ENCODE data around the gene PFDN5. TPM values are rescaled to one million over a fixed set of nuclear protein-coding genes. Genes with fewer than 3 reads are reported as not detected.

Gene PFDN5
- total and polyA plus RNA-seq, 4 donors: 118 to 245 (median 206) TPM

DNA sequence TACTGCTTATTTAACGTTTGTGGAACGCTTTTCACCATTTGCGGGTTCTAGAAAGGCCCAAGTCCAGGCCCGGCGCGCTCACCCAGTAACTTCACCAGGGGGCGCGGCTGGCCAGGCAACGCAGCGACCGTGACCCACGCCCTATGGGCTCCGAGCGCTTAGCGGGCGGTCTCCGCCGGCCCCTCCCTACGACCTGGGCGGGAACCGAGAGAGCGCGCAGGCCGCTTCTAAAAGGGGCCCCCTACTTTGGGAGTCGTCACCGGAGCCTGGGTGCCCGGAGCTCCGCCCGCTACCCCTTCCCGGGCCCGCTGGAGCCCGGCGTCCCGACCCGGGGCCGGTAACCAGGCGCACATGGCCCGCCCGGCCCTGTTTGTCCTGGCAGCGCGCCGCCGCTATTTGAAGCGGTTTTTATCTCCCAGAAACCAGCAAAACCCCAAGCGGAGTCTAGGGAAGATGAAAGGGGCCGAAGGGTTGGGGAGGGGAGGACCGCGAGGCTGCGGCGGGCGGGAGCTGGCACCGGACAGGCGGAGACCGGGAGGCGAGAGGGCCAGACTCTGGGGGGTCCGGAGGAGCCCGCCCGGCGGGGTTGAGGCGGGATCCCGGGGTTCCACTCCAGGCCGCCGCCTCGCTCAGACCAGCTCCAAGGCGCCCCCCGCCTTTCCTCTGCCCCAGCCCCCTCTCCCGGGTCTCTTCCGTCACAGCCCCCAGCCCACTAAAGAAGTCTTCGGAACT lies 29.6 kb downstream of the PFDN5 start:
- Histone ChIP-seq H3K27ac (ENCODE audit: low read depth in 1 of 2, low read length in 2 of 2) (peak overlapping the region; percentile 81 to 94), H3K4me3 (ENCODE audit: low read depth in 1 of 3, low read length in 3 of 3) (peak overlapping the region; percentile 56 to 73 (median 61)), H3K27me3 (ENCODE audit: control insufficient read depth in 4 of 4, insufficient read depth in 4 of 4, low read length in 3 of 4) (no peaks in the 10 kb centered on the region), H3K4me1 (ENCODE audit: control insufficient read depth in 4 of 4, insufficient read depth in 4 of 4, low read length in 3 of 4) (peaks cover 3 to 37% (median 26%) of the 10 kb centered on the region in 4 donors), H3K9me3 (ENCODE audit: control insufficient read depth in 4 of 4, low read length in 3 of 4) (no peaks in the 10 kb centered on the region), H3K36me3 (ENCODE audit: control insufficient read depth in 4 of 4, insufficient read depth in 3 of 4, low read depth in 1 of 4, low read length in 3 of 4) (no peaks in the 10 kb centered on the region), H3K9ac (ENCODE audit: low read depth in 1 of 2, low read length in 2 of 2) (peak overlapping the region; percentile 65 to 66)
- TF ChIP-seq JUND (IDR thresholded peaks at IDR 0.05): no peak
- no peak for TF ChIP-seq FOXA1 (IDR thresholded peaks at IDR 0.05)
- TF ChIP-seq TAF1 (conservative IDR thresholded peaks at IDR 0.05): no peak
- TF ChIP-seq, protein P1, sequence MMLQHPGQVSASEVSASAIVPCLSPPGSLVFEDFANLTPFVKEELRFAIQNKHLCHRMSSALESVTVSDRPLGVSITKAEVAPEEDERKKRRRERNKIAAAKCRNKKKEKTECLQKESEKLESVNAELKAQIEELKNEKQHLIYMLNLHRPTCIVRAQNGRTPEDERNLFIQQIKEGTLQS (IDR thresholded peaks at IDR 0.05): peak; percentile 24
- TF ChIP-seq RXRA (IDR thresholded peaks at IDR 0.05): peak in 1 of 2 donors; percentile 47
- peak; percentile 23 for TF ChIP-seq HNF4G (IDR thresholded peaks at IDR 0.05)
- TF ChIP-seq NR2F2 (IDR thresholded peaks at IDR 0.05): peak; percentile 49
- TF ChIP-seq, protein P2, sequence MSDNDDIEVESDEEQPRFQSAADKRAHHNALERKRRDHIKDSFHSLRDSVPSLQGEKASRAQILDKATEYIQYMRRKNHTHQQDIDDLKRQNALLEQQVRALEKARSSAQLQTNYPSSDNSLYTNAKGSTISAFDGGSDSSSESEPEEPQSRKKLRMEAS (IDR thresholded peaks at IDR 0.05): no peak
- TF ChIP-seq, protein P3, sequence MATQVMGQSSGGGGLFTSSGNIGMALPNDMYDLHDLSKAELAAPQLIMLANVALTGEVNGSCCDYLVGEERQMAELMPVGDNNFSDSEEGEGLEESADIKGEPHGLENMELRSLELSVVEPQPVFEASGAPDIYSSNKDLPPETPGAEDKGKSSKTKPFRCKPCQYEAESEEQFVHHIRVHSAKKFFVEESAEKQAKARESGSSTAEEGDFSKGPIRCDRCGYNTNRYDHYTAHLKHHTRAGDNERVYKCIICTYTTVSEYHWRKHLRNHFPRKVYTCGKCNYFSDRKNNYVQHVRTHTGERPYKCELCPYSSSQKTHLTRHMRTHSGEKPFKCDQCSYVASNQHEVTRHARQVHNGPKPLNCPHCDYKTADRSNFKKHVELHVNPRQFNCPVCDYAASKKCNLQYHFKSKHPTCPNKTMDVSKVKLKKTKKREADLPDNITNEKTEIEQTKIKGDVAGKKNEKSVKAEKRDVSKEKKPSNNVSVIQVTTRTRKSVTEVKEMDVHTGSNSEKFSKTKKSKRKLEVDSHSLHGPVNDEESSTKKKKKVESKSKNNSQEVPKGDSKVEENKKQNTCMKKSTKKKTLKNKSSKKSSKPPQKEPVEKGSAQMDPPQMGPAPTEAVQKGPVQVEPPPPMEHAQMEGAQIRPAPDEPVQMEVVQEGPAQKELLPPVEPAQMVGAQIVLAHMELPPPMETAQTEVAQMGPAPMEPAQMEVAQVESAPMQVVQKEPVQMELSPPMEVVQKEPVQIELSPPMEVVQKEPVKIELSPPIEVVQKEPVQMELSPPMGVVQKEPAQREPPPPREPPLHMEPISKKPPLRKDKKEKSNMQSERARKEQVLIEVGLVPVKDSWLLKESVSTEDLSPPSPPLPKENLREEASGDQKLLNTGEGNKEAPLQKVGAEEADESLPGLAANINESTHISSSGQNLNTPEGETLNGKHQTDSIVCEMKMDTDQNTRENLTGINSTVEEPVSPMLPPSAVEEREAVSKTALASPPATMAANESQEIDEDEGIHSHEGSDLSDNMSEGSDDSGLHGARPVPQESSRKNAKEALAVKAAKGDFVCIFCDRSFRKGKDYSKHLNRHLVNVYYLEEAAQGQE (IDR thresholded peaks at IDR 0.05): peak; percentile 45
- TF ChIP-seq RAD21 (IDR thresholded peaks at IDR 0.05): peak; percentile 80 to 83
- TF ChIP-seq, protein P4, sequence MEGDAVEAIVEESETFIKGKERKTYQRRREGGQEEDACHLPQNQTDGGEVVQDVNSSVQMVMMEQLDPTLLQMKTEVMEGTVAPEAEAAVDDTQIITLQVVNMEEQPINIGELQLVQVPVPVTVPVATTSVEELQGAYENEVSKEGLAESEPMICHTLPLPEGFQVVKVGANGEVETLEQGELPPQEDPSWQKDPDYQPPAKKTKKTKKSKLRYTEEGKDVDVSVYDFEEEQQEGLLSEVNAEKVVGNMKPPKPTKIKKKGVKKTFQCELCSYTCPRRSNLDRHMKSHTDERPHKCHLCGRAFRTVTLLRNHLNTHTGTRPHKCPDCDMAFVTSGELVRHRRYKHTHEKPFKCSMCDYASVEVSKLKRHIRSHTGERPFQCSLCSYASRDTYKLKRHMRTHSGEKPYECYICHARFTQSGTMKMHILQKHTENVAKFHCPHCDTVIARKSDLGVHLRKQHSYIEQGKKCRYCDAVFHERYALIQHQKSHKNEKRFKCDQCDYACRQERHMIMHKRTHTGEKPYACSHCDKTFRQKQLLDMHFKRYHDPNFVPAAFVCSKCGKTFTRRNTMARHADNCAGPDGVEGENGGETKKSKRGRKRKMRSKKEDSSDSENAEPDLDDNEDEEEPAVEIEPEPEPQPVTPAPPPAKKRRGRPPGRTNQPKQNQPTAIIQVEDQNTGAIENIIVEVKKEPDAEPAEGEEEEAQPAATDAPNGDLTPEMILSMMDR (IDR thresholded peaks at IDR 0.05; ENCODE audit: low read depth, low read length, missing input control): peak; percentile 65
- TF ChIP-seq YY1 (IDR thresholded peaks at IDR 0.05): peak; percentile 84
- TF ChIP-seq SP1 (IDR thresholded peaks at IDR 0.05): peak; percentile 94
- peak in 1 of 2 donors; percentile 62 for TF ChIP-seq GABPA (IDR thresholded peaks at IDR 0.05 in 1 of 2, conservative IDR thresholded peaks at IDR 0.05 in 1 of 2)
- TF ChIP-seq FOXA2 (IDR thresholded peaks at IDR 0.05): no peak
- no peak for TF ChIP-seq EGR1 (IDR thresholded peaks at IDR 0.05; ENCODE audit: low read depth in 2 of 2)
- TF ChIP-seq HNF4A (conservative IDR thresholded peaks at IDR 0.05): peak; percentile 58 to 75
- WGBS: under 1% methylated on average over 69 of the region's 69 CpGs
- DNase-seq (ENCODE audit: low spot score): peak; percentile 90

Measured in liver (tissue), 9 donors.